ENCODE measurements around the gene CPEB1.

Gene CPEB1

GRCh38 chr15:82647045-82647834 is at the start of gene CPEB1:
Gene CPEB1 (minus strand): TSS chr15:82647363. CDS start chr15:82628459, 18,904 bp downstream.
- H3K27ac Mint-ChIP-seq, result no peak within 1 kb of the TSS
- H3K4me1 Mint-ChIP-seq, result peaks cover 23% of the 10 kb centered on the region
- peak within 1 kb of the TSS; percentile 59 for H3K4me3 Mint-ChIP-seq
- no peaks in the 10 kb centered on the region for H3K36me3 Mint-ChIP-seq (ENCODE audit: low read depth)
- H3K9me3 Mint-ChIP-seq, result peaks cover 3% of the 10 kb centered on the region
- TF ChIP-seq CTCF (IDR thresholded peaks at IDR 0.05), result no peak
- peak; percentile 53 for DNase-seq
- peaks cover 94% of the 10 kb centered on the region for H3K27me3 Mint-ChIP-seq (ENCODE audit: low read depth, poor library complexity)

DNA sequence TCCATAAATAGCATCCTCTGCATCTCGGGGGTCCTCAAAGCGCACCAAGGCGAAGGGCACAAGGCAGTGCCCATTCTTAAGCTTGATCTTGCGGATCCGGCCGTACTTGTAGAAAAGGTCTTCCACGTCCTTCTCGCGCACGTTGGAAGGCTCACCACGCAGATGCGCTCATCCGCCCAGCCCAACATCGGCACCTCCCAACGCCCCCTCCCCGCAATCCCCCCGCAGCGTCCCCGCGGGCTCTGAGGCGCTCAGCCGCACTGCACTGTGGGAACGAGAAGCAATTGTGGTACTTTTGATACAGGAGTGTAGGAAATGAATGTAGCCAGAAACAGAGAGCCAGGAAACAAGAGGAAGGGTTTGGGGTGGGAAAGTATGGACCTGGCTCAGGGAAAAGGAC is 45.0 kb upstream of the CPEB1 start:
- Mint-ChIP-seq H3K27ac (no peak overlapping the region), H3K36me3 (ENCODE audit: low read depth) (no peaks in the 10 kb centered on the region)
- TF ChIP-seq CTCF (IDR thresholded peaks at IDR 0.05), result no peak

DNA sequence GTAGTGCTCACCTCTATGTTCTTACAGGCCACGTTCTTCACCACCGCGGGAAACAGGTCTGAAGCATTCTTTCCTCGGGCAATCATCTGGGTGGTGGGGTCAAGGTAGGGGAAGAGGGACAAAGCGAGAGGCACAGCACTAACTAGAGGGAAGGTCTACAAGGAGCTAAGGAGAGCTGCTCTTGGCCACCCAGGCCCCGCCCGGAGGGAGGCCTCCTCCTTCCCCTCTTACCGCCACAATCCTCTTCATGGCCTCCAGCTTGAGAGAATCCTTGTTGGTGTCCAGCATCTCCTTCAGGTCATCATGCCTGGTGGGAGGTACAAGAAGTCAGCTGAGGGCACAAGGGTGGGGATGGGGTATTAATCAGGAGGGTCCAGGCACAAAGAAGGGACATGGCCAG is 42.0 kb upstream of the CPEB1 start:
- Mint-ChIP-seq H3K27me3 (ENCODE audit: low read depth, poor library complexity) (peaks cover 11% of the 10 kb centered on the region), H3K36me3 (ENCODE audit: low read depth) (no peaks in the 10 kb centered on the region), H3K4me1 (no peaks in the 10 kb centered on the region), H3K9me3 (no peaks in the 10 kb centered on the region), H3K27ac (no peak overlapping the region), H3K4me3 (no peak overlapping the region)
- TF ChIP-seq CTCF (IDR thresholded peaks at IDR 0.05), result no peak
- no peak for DNase-seq

More for the DNA sequence above, 45.0 kb upstream of the CPEB1 start:
- H3K4me3 Mint-ChIP-seq, result no peak overlapping the region
- peaks cover 9% of the 10 kb centered on the region for H3K27me3 Mint-ChIP-seq (ENCODE audit: low read depth, poor library complexity)
- no peak for DNase-seq
- H3K4me1 Mint-ChIP-seq, result peaks cover 2% of the 10 kb centered on the region
- no peaks in the 10 kb centered on the region for H3K9me3 Mint-ChIP-seq

GRCh38 chr15:82688691-82689090 is 41.5 kb upstream of the CPEB1 start:
- Mint-ChIP-seq H3K36me3 (ENCODE audit: low read depth) (no peaks in the 10 kb centered on the region), H3K4me1 (no peaks in the 10 kb centered on the region), H3K27ac (no peak overlapping the region), H3K4me3 (no peak overlapping the region), H3K27me3 (ENCODE audit: low read depth, poor library complexity) (peaks cover 14% of the 10 kb centered on the region), H3K9me3 (no peaks in the 10 kb centered on the region)
- no peak for DNase-seq
- no peak for TF ChIP-seq CTCF (IDR thresholded peaks at IDR 0.05)

DNA sequence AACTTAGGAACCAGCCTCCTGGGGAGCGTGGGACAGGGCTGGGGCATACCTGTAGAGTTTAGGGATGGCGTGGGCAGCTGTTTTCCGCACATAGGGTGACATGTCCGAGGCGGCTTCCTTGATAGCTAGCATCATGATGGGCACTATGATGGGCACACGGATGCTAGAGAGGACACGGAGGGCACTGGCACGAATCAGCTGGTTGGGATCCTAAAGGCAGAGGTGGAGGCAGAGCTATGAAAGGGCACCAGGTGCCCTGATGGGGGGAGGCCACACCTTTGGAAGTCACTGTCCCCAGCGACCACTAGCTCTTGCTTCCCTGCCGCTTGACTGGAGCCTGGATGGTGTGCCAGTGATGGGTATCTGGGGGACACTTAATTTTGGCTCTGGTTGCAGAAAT is 34.2 kb upstream of the CPEB1 start:
- Mint-ChIP-seq H3K27ac (no peak overlapping the region), H3K4me1 (peaks cover 9% of the 10 kb centered on the region), H3K4me3 (peak overlapping the region; percentile 89), H3K27me3 (ENCODE audit: low read depth, poor library complexity) (peaks cover 83% of the 10 kb centered on the region), H3K9me3 (peaks cover 4% of the 10 kb centered on the region), H3K36me3 (ENCODE audit: low read depth) (no peaks in the 10 kb centered on the region)
- no peak for TF ChIP-seq CTCF (IDR thresholded peaks at IDR 0.05)
- no peak for DNase-seq
